ENCODE measurements around the gene CNOT4. TPM values are rescaled to one million over a fixed set of nuclear protein-coding genes. Genes with fewer than 3 reads are reported as not detected.

Gene CNOT4
- total RNA-seq, 4 donors from 2014 or later: 25.6 to 36.8 (median 29.3) TPM

DNA sequence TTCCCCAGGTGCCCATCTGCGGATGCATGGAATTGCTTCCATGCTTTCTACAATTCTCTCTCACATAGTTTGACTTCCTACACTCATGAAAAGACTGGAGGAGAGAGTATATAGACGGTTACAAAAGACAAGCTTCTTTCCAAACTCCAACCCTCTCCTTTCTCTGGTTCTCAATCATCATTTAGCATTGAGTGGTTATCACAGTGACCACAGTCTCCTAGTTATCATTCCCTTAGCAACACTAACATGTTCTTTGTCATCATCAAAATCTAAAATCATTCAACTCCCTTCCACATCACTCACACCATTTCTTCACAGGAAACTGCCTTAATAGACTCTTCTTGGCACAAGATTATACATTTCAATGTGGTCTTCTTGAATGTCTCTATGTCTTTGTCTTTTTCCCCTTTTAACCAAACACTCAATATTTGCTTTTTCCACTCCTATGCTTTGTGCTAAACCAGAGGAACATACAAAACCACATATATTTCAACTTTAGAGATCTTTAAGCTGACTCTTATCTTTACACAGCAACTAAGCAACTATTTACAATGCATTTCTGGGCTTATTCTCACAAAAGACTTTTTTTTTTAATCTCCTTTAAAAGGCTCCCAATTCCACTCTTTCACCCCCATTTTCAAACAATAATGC is 126.3 kb downstream of the CNOT4 start:
- TF ChIP-seq, protein P1, sequence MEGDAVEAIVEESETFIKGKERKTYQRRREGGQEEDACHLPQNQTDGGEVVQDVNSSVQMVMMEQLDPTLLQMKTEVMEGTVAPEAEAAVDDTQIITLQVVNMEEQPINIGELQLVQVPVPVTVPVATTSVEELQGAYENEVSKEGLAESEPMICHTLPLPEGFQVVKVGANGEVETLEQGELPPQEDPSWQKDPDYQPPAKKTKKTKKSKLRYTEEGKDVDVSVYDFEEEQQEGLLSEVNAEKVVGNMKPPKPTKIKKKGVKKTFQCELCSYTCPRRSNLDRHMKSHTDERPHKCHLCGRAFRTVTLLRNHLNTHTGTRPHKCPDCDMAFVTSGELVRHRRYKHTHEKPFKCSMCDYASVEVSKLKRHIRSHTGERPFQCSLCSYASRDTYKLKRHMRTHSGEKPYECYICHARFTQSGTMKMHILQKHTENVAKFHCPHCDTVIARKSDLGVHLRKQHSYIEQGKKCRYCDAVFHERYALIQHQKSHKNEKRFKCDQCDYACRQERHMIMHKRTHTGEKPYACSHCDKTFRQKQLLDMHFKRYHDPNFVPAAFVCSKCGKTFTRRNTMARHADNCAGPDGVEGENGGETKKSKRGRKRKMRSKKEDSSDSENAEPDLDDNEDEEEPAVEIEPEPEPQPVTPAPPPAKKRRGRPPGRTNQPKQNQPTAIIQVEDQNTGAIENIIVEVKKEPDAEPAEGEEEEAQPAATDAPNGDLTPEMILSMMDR (IDR thresholded peaks at IDR 0.05): no peak
- TF ChIP-seq POLR2A (IDR thresholded peaks at IDR 0.05): no peak
- no peak for DNase-seq
- Histone ChIP-seq H3K27ac (no peak overlapping the region), H3K4me3 (replicated peaks in 1 of 3) (no peak overlapping the region), H3K4me1 (peaks cover 0 to 10% of the 10 kb centered on the region in 2 donors), H3K9me3 (no peaks in the 10 kb centered on the region), H3K27me3 (no peaks in the 10 kb centered on the region), H3K36me3 (no peaks in the 10 kb centered on the region)
- 86 to 92% methylated on average over 2 of the region's 2 CpGs for WGBS, 2 donors
- intact Hi-C loops (cut with DNase I): no loop called here

DNA sequence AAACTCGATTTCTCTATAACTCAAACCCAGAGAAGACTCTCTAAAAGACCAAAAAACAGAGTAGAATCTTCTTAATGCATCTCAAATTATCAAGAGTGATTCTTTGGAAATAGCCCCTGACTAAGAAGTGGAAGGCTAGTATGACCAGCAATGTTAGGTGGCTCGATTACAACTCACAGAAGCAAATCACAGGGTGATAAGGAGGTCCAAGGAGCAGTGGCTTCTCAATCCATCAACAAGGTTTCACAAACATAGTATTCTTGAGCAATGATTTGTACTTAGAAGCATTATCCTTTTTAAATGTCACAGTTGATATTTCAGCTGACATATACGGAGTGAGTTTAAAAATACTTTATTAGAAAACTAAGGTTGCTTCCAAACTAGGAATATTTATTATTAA is 127.7 kb downstream of the CNOT4 start:
- Histone ChIP-seq H3K27ac (no peak overlapping the region), H3K36me3 (no peaks in the 10 kb centered on the region), H3K4me3 (replicated peaks in 1 of 3) (no peak overlapping the region), H3K4me1 (peaks cover 0 to 10% of the 10 kb centered on the region in 2 donors), H3K27me3 (no peaks in the 10 kb centered on the region), H3K9me3 (no peaks in the 10 kb centered on the region)
- no peak for TF ChIP-seq POLR2A (IDR thresholded peaks at IDR 0.05)
- no peak for DNase-seq
- 75 to 80% methylated on average over 3 of the region's 3 CpGs for WGBS, 2 donors
- intact Hi-C loops (cut with DNase I): no loop called here

DNA sequence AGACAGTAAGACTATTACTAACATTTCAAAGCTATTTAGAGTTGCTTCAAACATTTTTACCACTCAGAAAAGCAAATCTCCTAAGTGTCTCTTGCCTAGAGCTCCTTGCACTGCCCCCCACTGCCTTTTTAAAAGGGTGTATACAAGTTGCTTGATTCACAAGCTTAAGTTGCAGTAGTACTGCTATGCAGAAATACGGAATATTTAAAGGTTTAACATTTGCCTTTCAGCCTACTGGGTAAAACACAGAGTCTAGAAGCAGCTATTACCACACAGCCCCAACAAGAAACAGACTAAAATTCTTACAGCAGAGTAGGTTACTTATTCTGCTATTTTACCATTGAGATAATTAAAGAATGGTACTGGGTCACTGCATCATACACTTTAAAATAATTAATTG is 128.5 kb downstream of the CNOT4 start:
- Histone ChIP-seq H3K36me3 (no peaks in the 10 kb centered on the region), H3K27ac (no peak overlapping the region), H3K9me3 (no peaks in the 10 kb centered on the region), H3K4me3 (replicated peaks in 1 of 3) (no peak overlapping the region), H3K4me1 (peaks cover 0 to 10% of the 10 kb centered on the region in 2 donors), H3K27me3 (no peaks in the 10 kb centered on the region)
- intact Hi-C loops (cut with DNase I): no loop called here
- DNase-seq: no peak
- TF ChIP-seq POLR2A (IDR thresholded peaks at IDR 0.05): no peak
- TF ChIP-seq, protein P1 (IDR thresholded peaks at IDR 0.05): no peak
- WGBS, 2 donors: 84 to 94% methylated on average over 1 of the region's 1 CpG

DNA sequence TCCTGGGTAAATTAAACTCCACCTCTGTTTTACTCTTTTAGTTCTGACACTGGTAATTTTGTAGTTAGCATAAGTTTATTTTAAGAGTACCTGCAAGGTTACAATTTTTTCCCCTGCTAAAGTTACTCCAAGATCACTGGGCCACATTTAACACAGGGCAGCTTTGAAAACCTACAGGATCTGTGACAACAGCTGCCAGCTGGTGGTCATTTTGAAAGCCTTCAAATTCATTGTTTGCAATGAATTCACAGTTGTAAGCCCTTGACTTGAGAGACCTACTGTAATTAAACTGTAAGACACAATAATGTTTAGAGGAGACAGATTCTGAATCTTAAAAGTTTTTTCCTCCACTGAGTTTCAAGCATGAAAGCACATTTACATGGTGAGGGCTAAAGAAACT is 129.6 kb downstream of the CNOT4 start:
- DNase-seq: no peak
- no peak overlapping the region for H3K4me3 ChIP-seq (replicated peaks in 1 of 3)
- intact Hi-C loops (cut with DNase I): no loop called here
- no peaks in the 10 kb centered on the region for H3K36me3 ChIP-seq
- H3K4me1 ChIP-seq: peaks cover 0 to 9% of the 10 kb centered on the region in 2 donors
- no peaks in the 10 kb centered on the region for H3K9me3 ChIP-seq
- no peaks in the 10 kb centered on the region for H3K27me3 ChIP-seq
- H3K27ac ChIP-seq: no peak overlapping the region
- no peak for TF ChIP-seq POLR2A (IDR thresholded peaks at IDR 0.05)
- TF ChIP-seq, protein P1 (IDR thresholded peaks at IDR 0.05): no peak

DNA sequence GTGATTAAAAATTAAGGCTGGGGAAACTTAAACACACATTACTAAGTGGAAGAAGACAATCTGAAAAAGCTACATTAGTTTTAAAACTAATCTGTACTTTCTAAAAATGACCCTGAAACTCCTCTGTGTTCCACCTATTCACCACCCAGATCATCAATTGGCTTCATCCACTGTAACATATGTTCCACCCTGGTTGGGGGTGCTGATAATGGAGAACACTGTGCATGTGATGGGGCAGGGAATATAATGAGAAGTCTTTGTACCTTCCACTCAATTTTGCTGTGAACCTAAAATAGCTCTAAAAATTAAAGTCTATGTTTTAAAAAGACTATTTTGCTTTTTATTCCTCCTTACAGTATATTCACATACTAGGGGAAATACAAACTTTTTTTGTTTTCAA is 132.7 kb downstream of the CNOT4 start:
- no peaks in the 10 kb centered on the region for H3K9me3 ChIP-seq
- no peaks in the 10 kb centered on the region for H3K27me3 ChIP-seq
- intact Hi-C loops (cut with DNase I): no loop called here
- H3K4me3 ChIP-seq (replicated peaks in 1 of 3): no peak overlapping the region
- no peak for TF ChIP-seq POLR2A (IDR thresholded peaks at IDR 0.05)
- TF ChIP-seq, protein P1 (IDR thresholded peaks at IDR 0.05): no peak
- H3K27ac ChIP-seq: no peak overlapping the region
- DNase-seq: no peak
- no peaks in the 10 kb centered on the region for H3K36me3 ChIP-seq
- H3K4me1 ChIP-seq: peaks cover 0 to 4% of the 10 kb centered on the region in 2 donors
